Bronchial epithelial cell (primary cell): ENCODE measurements around the gene CSPG5. TPM values are rescaled to one million over a fixed set of nuclear protein-coding genes. Genes with fewer than 3 reads are reported as not detected.
A peak's percentile ranks its signal among the peaks of the same experiment; 100 is the strongest.

Source experiments
- DNase-seq: peaks from one replicate; pipeline ENCODE4 v3.0.0-alpha.2; 2010; ENCODE audit warnings: low read depth
- FAIRE-seq: peaks from 2 replicates; lab custom pipeline; 2011; peaks lifted over from hg19 to GRCh38; lab: Jason Lieb, UNC
- H3K27me3 ChIP-seq: 2 replicates; pipeline ENCODE4 v1.5.1; 2011; ENCODE audit warnings: low read length; ENCODE audit not compliant: control insufficient read depth, insufficient read depth
- H3K36me3 ChIP-seq: 2 replicates; pipeline ENCODE4 v1.5.1; 2011; ENCODE audit warnings: low read length; ENCODE audit not compliant: control insufficient read depth, insufficient read depth
- H3K4me3 ChIP-seq: 2 replicates; pipeline ENCODE4 v1.5.1; 2011; ENCODE audit warnings: mild to moderate bottlenecking, low read depth, low read length, control low read depth
- total RNA-seq: library from RNA; depleted of rRNA; stranded (reverse); fragments of >200 nt; gene quantifications from 2 replicates; pipeline ENCODE4 v1.2.1, GENCODE V29; 2014
- TF ChIP-seq, protein P1 (sequence below): IDR thresholded peaks from 2 replicates; pipeline ENCODE4 v1.5.1; 2011; ENCODE audit warnings: mild to moderate bottlenecking, moderate library complexity, low read length, control low read depth, inconsistent platforms; ENCODE audit not compliant: insufficient read depth, severe bottlenecking

Gene CSPG5
- total RNA-seq, 1 donor from 2014 or later, result 0.26 TPM

GRCh38 chr3:47553407-47553806 is 25.3 kb downstream of the CSPG5 start:
- no peak for FAIRE-seq
- H3K4me3 ChIP-seq, result no peak overlapping the region
- no peaks in the 10 kb centered on the region for H3K36me3 ChIP-seq
- TF ChIP-seq, protein P1, sequence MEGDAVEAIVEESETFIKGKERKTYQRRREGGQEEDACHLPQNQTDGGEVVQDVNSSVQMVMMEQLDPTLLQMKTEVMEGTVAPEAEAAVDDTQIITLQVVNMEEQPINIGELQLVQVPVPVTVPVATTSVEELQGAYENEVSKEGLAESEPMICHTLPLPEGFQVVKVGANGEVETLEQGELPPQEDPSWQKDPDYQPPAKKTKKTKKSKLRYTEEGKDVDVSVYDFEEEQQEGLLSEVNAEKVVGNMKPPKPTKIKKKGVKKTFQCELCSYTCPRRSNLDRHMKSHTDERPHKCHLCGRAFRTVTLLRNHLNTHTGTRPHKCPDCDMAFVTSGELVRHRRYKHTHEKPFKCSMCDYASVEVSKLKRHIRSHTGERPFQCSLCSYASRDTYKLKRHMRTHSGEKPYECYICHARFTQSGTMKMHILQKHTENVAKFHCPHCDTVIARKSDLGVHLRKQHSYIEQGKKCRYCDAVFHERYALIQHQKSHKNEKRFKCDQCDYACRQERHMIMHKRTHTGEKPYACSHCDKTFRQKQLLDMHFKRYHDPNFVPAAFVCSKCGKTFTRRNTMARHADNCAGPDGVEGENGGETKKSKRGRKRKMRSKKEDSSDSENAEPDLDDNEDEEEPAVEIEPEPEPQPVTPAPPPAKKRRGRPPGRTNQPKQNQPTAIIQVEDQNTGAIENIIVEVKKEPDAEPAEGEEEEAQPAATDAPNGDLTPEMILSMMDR, result no peak
- no peaks in the 10 kb centered on the region for H3K27me3 ChIP-seq
- DNase-seq, result no peak

GRCh38 chr3:47542471-47543173 is 36.0 kb downstream of the CSPG5 start:
- Histone ChIP-seq H3K27me3 (peaks cover 3% of the 10 kb centered on the region), H3K36me3 (no peaks in the 10 kb centered on the region), H3K4me3 (no peak overlapping the region)
- DNase-seq (no peak), FAIRE-seq (no peak)
- TF ChIP-seq, protein P1, result no peak

DNA sequence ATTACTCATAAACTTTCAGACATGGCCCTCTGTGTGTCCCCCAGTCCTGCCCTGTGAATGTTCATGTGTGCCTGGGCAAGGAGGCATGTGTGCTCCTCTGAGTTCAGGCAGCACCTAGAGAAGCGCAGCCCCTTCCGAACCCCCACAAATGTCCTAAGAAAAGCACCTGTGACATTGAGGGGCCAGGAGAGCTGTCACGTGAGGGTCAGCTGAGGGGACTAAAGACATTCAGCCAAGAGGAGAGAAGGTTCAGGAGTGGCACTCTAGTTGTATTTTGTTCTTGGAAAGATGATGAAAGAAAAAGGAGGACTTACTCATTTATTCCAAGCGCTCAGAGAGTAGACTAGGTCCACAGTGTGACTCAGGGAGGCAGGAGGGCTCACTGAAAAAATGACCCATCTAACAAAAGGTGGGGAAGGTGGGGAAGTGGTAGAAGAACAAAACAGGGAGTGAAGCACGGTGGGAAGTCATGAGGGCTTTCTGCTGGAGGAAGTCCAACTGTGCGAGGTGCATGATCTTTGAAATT is 37.0 kb downstream of the CSPG5 start:
- DNase-seq, result no peak
- Histone ChIP-seq H3K4me3 (no peak overlapping the region), H3K27me3 (peaks cover 3% of the 10 kb centered on the region), H3K36me3 (no peaks in the 10 kb centered on the region)
- TF ChIP-seq, protein P1, result no peak
- no peak for FAIRE-seq

GRCh38 chr3:47540281-47540680 is 38.4 kb downstream of the CSPG5 start:
- TF ChIP-seq, protein P1, result no peak
- peaks cover 3% of the 10 kb centered on the region for H3K27me3 ChIP-seq
- FAIRE-seq, result peak; percentile 60

GRCh38 chr3:47536967-47537366 is 41.7 kb downstream of the CSPG5 start:
- Histone ChIP-seq H3K36me3 (no peaks in the 10 kb centered on the region), H3K27me3 (peaks cover 3% of the 10 kb centered on the region), H3K4me3 (no peak overlapping the region)
- no peak for FAIRE-seq
- TF ChIP-seq, protein P1, result no peak
- DNase-seq, result no peak

More at GRCh38 chr3:47540281-47540680, 38.4 kb downstream of the CSPG5 start:
- peak; percentile 7 for DNase-seq
- Histone ChIP-seq H3K4me3 (no peak overlapping the region), H3K36me3 (no peaks in the 10 kb centered on the region)
